Measurements from ENCODE around the gene ILK. TPM values are rescaled to one million over a fixed set of nuclear protein-coding genes. Genes with fewer than 3 reads are reported as not detected.

Gene ILK
- total RNA-seq, 1 donor from 2014 or later: 32.4 TPM

- no peak for ATAC-seq
These were observed 3.7 kb downstream of the ILK start for GRCh38 chr11:6607190-6607795.

- ATAC-seq: no peak
These were observed 4.4 kb downstream of the ILK start for GRCh38 chr11:6608011-6608410.

GRCh38 chr11:6608726-6609501, 5.3 kb downstream of the ILK start:
- no peak for ATAC-seq

- ATAC-seq: no peak
These were observed 6.0 kb downstream of the ILK start for GRCh38 chr11:6609502-6610015.

- no peak for ATAC-seq
These were observed 7.0 kb downstream of the ILK start for GRCh38 chr11:6610591-6610990.

- peak; percentile 14 for ATAC-seq
These were observed 7.8 kb downstream of the ILK start for GRCh38 chr11:6611092-6611962.

GRCh38 chr11:6611963-6612212, 8.3 kb downstream of the ILK start:
- no peak for ATAC-seq

- peak; percentile 98 for ATAC-seq
These were observed 8.9 kb downstream of the ILK start, which contains the start of gene TAF10 for GRCh38 chr11:6612213-6613041. Gene TAF10, minus strand, starts transcription at chr11:6612216. Its CDS starts 27 bp downstream, at chr11:6612189.

GRCh38 chr11:6613496-6613895, 9.9 kb downstream of the ILK start:
- no peak for ATAC-seq

- ATAC-seq: no peak
These were observed 10.9 kb downstream of the ILK start for GRCh38 chr11:6614446-6614845.

GRCh38 chr11:6615046-6615445, 11.5 kb downstream of the ILK start:
- ATAC-seq: no peak

- no peak for ATAC-seq
These were observed 12.5 kb downstream of the ILK start for GRCh38 chr11:6615882-6616585.

GRCh38 chr11:6616596-6617250, 13.1 kb downstream of the ILK start:
- no peak for ATAC-seq

GRCh38 chr11:6617315-6617781, 13.8 kb downstream of the ILK start:
- no peak for ATAC-seq

- peak; percentile 60 for ATAC-seq
These were observed 14.8 kb downstream of the ILK start for GRCh38 chr11:6618117-6619003.

GRCh38 chr11:6619004-6619745, 15.6 kb downstream of the ILK start, which contains the start of gene TPP1:
Gene TPP1, minus strand, starts transcription at chr11:6619422. Its CDS starts 22 bp downstream, at chr11:6619400.
- peak; percentile 92 for ATAC-seq

GRCh38 chr11:6620636-6621035, 17.1 kb downstream of the ILK start:
- ATAC-seq: no peak

GRCh38 chr11:6621711-6622211, 18.2 kb downstream of the ILK start:
- ATAC-seq: no peak

All from esophagus mucosa (tissue), 1 donor.